Skeletal muscle tissue (tissue), 4 donors: Measurements from ENCODE around the gene GSTCD. TPM values are rescaled to one million over a fixed set of nuclear protein-coding genes. Genes with fewer than 3 reads are reported as not detected.
"Not testable (repeated sequence)": the region's sequence is repeated elsewhere in the genome, so short reads cannot be mapped to it uniquely, and the experiment has no call there.

Experiments
- H3K27ac ChIP-seq: one replicate; pipeline ENCODE4 v1.7.0; 2013; ENCODE audit warnings: mild to moderate bottlenecking, low read depth, low read length, inconsistent platforms
- H3K27me3 ChIP-seq, 3 donors: one replicate each; pipeline ENCODE4 v1.7.0; 2013; ENCODE audit warnings: low read length in 3 of 3; ENCODE audit not compliant: control insufficient read depth in 3 of 3, insufficient read depth in 3 of 3
- H3K36me3 ChIP-seq, 3 donors: one replicate each; pipeline ENCODE4 v1.7.0; 2013; ENCODE audit warnings: low read length in 3 of 3; ENCODE audit not compliant: control insufficient read depth in 3 of 3, insufficient read depth in 3 of 3
- H3K4me1 ChIP-seq, 3 donors: one replicate each; pipeline ENCODE4 v1.7.0; 2013; ENCODE audit warnings: low read length in 3 of 3, mild to moderate bottlenecking in 3 of 3; ENCODE audit not compliant: control insufficient read depth in 3 of 3, insufficient read depth in 3 of 3
- H3K4me3 ChIP-seq, 3 donors: one replicate each; pipeline ENCODE4 v1.7.0; 2013; ENCODE audit warnings: low read length in 3 of 3
- H3K9ac ChIP-seq, 3 donors: one replicate each; pipeline ENCODE4 v1.7.0; 2013; ENCODE audit warnings: low read length in 3 of 3, mild to moderate bottlenecking in 3 of 3, moderate library complexity in 2 of 3, low read depth in 1 of 3
- H3K9me3 ChIP-seq, 3 donors: one replicate each; pipeline ENCODE4 v1.7.0; 2013; ENCODE audit warnings: low read length in 3 of 3; ENCODE audit not compliant: control insufficient read depth in 3 of 3
- total RNA-seq: library from RNA; depleted of rRNA; stranded (reverse); fragments of >200 nt; gene quantifications from one replicate; pipeline ENCODE4 v1.2.3, GENCODE V29; 2014
- donor health status: Osteomylitis.

The GSTCD gene
- total RNA-seq, 1 donor from 2014 or later: 9.4 TPM

- Histone ChIP-seq H3K9ac (no peak overlapping the region), H3K4me3 (no peak overlapping the region), H3K27ac (no peak overlapping the region), H3K36me3 (no peaks in the 10 kb centered on the region), H3K4me1 (peaks cover 0 to 8% (median 5%) of the 10 kb centered on the region in 3 donors), H3K27me3 (no peaks in the 10 kb centered on the region), H3K9me3 (no peaks in the 10 kb centered on the region)
Observed at GRCh38 chr4:105712766-105713165, 4.2 kb downstream of the GSTCD start.

- peak overlapping the region in 1 of 3 donors; percentile 20 for H3K4me3 ChIP-seq
- peaks cover 0 to 6% (median 5%) of the 10 kb centered on the region in 3 donors for H3K4me1 ChIP-seq
- H3K27me3 ChIP-seq: no peaks in the 10 kb centered on the region
- no peak overlapping the region for H3K27ac ChIP-seq
- H3K9me3 ChIP-seq: no peaks in the 10 kb centered on the region
- H3K36me3 ChIP-seq: peaks cover 0 to 1% (median under 1%) of the 10 kb centered on the region in 3 donors
- peak overlapping the region in 1 of 3 donors; percentile 17 for H3K9ac ChIP-seq
Observed at GRCh38 chr4:105714071-105714521, 5.5 kb downstream of the GSTCD start.

- Histone ChIP-seq H3K9me3 (no peaks in the 10 kb centered on the region), H3K4me1 (no peaks in the 10 kb centered on the region)
Observed at GRCh38 chr4:105714932-105715331, 6.3 kb downstream of the GSTCD start.

GRCh38 chr4:105715692-105716278 lies 7.2 kb downstream of the GSTCD start:
- Histone ChIP-seq H3K9ac (no peak overlapping the region), H3K36me3 (peaks cover 0 to 3% (median 2%) of the 10 kb centered on the region in 3 donors), H3K4me1 (no peaks in the 10 kb centered on the region), H3K27ac (no peak overlapping the region), H3K4me3 (no peak overlapping the region), H3K9me3 (no peaks in the 10 kb centered on the region), H3K27me3 (no peaks in the 10 kb centered on the region)

More at GRCh38 chr4:105714932-105715331, 6.3 kb downstream of the GSTCD start:
- H3K9ac ChIP-seq: no peak overlapping the region
- peaks cover 0 to 3% (median 2%) of the 10 kb centered on the region in 3 donors for H3K36me3 ChIP-seq
- no peak overlapping the region for H3K27ac ChIP-seq
- H3K27me3 ChIP-seq: no peaks in the 10 kb centered on the region
- no peak overlapping the region for H3K4me3 ChIP-seq

- Histone ChIP-seq H3K9ac (no peak overlapping the region), H3K27me3 (no peaks in the 10 kb centered on the region), H3K9me3 (no peaks in the 10 kb centered on the region), H3K4me1 (no peaks in the 10 kb centered on the region), H3K4me3 (no peak overlapping the region), H3K27ac (no peak overlapping the region), H3K36me3 (peaks cover 0 to 3% (median 2%) of the 10 kb centered on the region in 3 donors)
Observed at GRCh38 chr4:105719204-105719603, 10.6 kb downstream of the GSTCD start.

- H3K36me3 ChIP-seq: peaks cover 0 to 2% (median 0%) of the 10 kb centered on the region in 3 donors
- no peaks in the 10 kb centered on the region for H3K4me1 ChIP-seq
- no peak overlapping the region for H3K9ac ChIP-seq
- no peaks in the 10 kb centered on the region for H3K27me3 ChIP-seq
- H3K9me3 ChIP-seq: no peaks in the 10 kb centered on the region
- H3K4me3 ChIP-seq: no peak overlapping the region
- H3K27ac ChIP-seq: no peak overlapping the region
Observed at GRCh38 chr4:105725623-105726022, 17.0 kb downstream of the GSTCD start.

GRCh38 chr4:105729895-105730294 lies 21.3 kb downstream of the GSTCD start:
- not testable (repeated sequence) for H3K36me3 ChIP-seq, H3K9me3 ChIP-seq, H3K4me1 ChIP-seq, H3K27ac ChIP-seq, H3K4me3 ChIP-seq, H3K9ac ChIP-seq, H3K27me3 ChIP-seq

GRCh38 chr4:105735217-105735616 lies 26.6 kb downstream of the GSTCD start:
- H3K9ac ChIP-seq, H3K4me3 ChIP-seq, H3K4me1 ChIP-seq, H3K36me3 ChIP-seq, H3K27me3 ChIP-seq, H3K9me3 ChIP-seq, H3K27ac ChIP-seq: not testable (repeated sequence)

- Histone ChIP-seq H3K27ac (no peak overlapping the region), H3K36me3 (peaks cover 0 to 3% (median 0%) of the 10 kb centered on the region in 3 donors), H3K4me3 (no peak overlapping the region), H3K4me1 (no peaks in the 10 kb centered on the region), H3K9ac (no peak overlapping the region), H3K27me3 (no peaks in the 10 kb centered on the region), H3K9me3 (peaks cover 0 to 4% (median 0%) of the 10 kb centered on the region in 3 donors)
Observed at GRCh38 chr4:105741548-105741947, 33.0 kb downstream of the GSTCD start.

- Histone ChIP-seq H3K27me3 (no peaks in the 10 kb centered on the region), H3K9me3 (no peaks in the 10 kb centered on the region), H3K4me3 (no peak overlapping the region), H3K36me3 (no peaks in the 10 kb centered on the region), H3K27ac (no peak overlapping the region), H3K9ac (no peak overlapping the region), H3K4me1 (no peaks in the 10 kb centered on the region)
Observed at GRCh38 chr4:105748222-105748621, 39.6 kb downstream of the GSTCD start.
